K562 (cell line): ENCODE data around the gene CYB5B. TPM values are rescaled to one million over a fixed set of nuclear protein-coding genes. Genes with fewer than 3 reads are reported as not detected.

ENCODE experiments used
- ATAC-seq: fragments of 200-7000 bp; cut with Tn5 transposase; 3 replicates; pipeline ENCODE4 v1.9.1; 2020; ENCODE audit warnings: moderate library complexity
- BruUV-seq: library from RNA; stranded (reverse); fragments of 400-500 nt; replicated peaks from 2 replicates; lab custom pipeline; 2021; lab: Mats Ljungman, UMichigan
- CTCF ChIA-PET: fragments of 300-600 bp; formaldehyde crosslinking; extraction: SDS; loops from one replicate; lab custom pipeline; 2021; ENCODE audit warnings: low intra/inter-chr PET ratio; lab: Yijun Ruan, JAX
- POLR2A ChIA-PET: fragments of 300-600, 350-650 bp; sonication (Branson Sonifier 250); formaldehyde crosslinking; extraction: SDS; loops from one replicate; lab custom pipeline; 2021; ENCODE audit warnings: antibody characterized with exemption, inconsistent platforms; lab: Yijun Ruan, JAX
- DNase-seq, 4 experiments: peaks; one replicate each; pipeline versions ENCODE4 v3.0.0 to v3.0.0-alpha.2; 2011 to 2018; ENCODE audit warnings: low spot score in 3 of 4, mixed read lengths in 3 of 4; ENCODE audit errors: extremely low read depth in 1 of 4
- FAIRE-seq: peaks from 2 replicates; lab custom pipeline; 2011; peaks lifted over from hg19 to GRCh38; lab: Jason Lieb, UNC
- H2AFZ ChIP-seq: 2 replicates; pipeline ENCODE4 v1.6.0; 2011; ENCODE audit warnings: low read depth, low read length, control low read depth, inconsistent platforms
- H3K27ac ChIP-seq: fragments of 200-600 bp; 3 replicates; pipeline ENCODE4 v1.8.0; 2011; ENCODE audit warnings: low read depth, mild to moderate bottlenecking, control low read depth, inconsistent platforms, low read length, moderate library complexity, mixed read lengths; ENCODE audit errors: extremely low read depth
- H3K27me3 ChIP-seq, 2 experiments: fragments of 300-600 bp in 1 of 2; 2 replicates in 1 of 2; 3 replicates in 1 of 2; pipeline versions ENCODE4 v1.6.0 to v1.8.0; 2011; ENCODE audit warnings: inconsistent platforms in 2 of 2, low read length in 2 of 2, mild to moderate bottlenecking in 1 of 2, mixed read lengths in 1 of 2, moderate library complexity in 1 of 2; ENCODE audit not compliant: control insufficient read depth in 2 of 2, insufficient read depth in 2 of 2
- H3K36me3 ChIP-seq: fragments of 300-600 bp; 3 replicates; pipeline ENCODE4 v1.8.0; 2011; ENCODE audit warnings: mild to moderate bottlenecking, low read length, inconsistent platforms; ENCODE audit not compliant: control insufficient read depth, insufficient read depth
- H3K4me1 ChIP-seq, 2 experiments: fragments of 200-600 bp in 1 of 2; replicated peaks in 1 of 2; 2 replicates in 1 of 2; 3 replicates in 1 of 2; pipeline versions ENCODE4 v1.5.1 to v1.8.0; 2011; ENCODE audit warnings: inconsistent platforms in 2 of 2, low read length in 2 of 2, mild to moderate bottlenecking in 1 of 2, mixed read lengths in 1 of 2, moderate library complexity in 1 of 2; ENCODE audit not compliant: control insufficient read depth in 2 of 2, insufficient read depth in 2 of 2
- H3K4me2 ChIP-seq: 2 replicates; pipeline ENCODE4 v1.6.1; 2011; ENCODE audit warnings: low read length, control low read depth, inconsistent platforms, mixed read lengths; ENCODE audit not compliant: insufficient read depth
- H3K4me3 ChIP-seq: fragments of 200-600 bp; sonication (generic), shearing (Covaris generic); 2 replicates; pipeline ENCODE4 v1.5.1; 2016; ENCODE audit warnings: control low read depth, inconsistent platforms
- H3K79me2 ChIP-seq: fragments of 200-600 bp; 3 replicates; pipeline ENCODE4 v1.8.0; 2011; ENCODE audit warnings: low read length, inconsistent platforms; ENCODE audit not compliant: control insufficient read depth, insufficient read depth
- H3K9ac ChIP-seq, 2 experiments: 2 replicates each; pipeline versions ENCODE4 v1.6.0 to v1.6.1; 2011; ENCODE audit warnings: low read depth in 2 of 2, low read length in 2 of 2, control low read depth in 1 of 2, inconsistent platforms in 1 of 2, mild to moderate bottlenecking in 1 of 2, mixed read lengths in 1 of 2; ENCODE audit not compliant: insufficient read depth in 1 of 2
- H3K9me1 ChIP-seq: one replicate; pipeline ENCODE4 v1.6.0; 2011; ENCODE audit warnings: inconsistent platforms, mild to moderate bottlenecking, low read length, moderate library complexity; ENCODE audit not compliant: control insufficient read depth, insufficient read depth
- H3K9me3 ChIP-seq: replicated peaks from 2 replicates; pipeline ENCODE4 v1.5.1; 2011; ENCODE audit warnings: low read depth, low read length, inconsistent platforms; ENCODE audit not compliant: control insufficient read depth, insufficient read depth
- H4K20me1 ChIP-seq: replicated peaks from 2 replicates; pipeline ENCODE4 v1.6.1; 2011; ENCODE audit warnings: low read length, inconsistent platforms, mixed read lengths; ENCODE audit not compliant: control insufficient read depth, insufficient read depth
- ARNT ChIP-seq, 2 experiments: fragments of 450-650 bp; IDR thresholded peaks; 2 replicates each; pipeline ENCODE4 v1.6.1; 2016; ENCODE audit warnings: mild to moderate bottlenecking in 1 of 2
- ATF1 ChIP-seq, 2 experiments: fragments of 450-650 bp in 1 of 2; IDR thresholded peaks; 2 replicates each; pipeline ENCODE4 v1.6.1; 2016; ENCODE audit warnings: missing compliant biosample characterization in 1 of 2, missing genetic modification characterization in 1 of 2
- BCOR ChIP-seq: fragments of 450-650 bp; IDR thresholded peaks from 2 replicates; pipeline ENCODE4 v1.6.1; 2016
- CBFB ChIP-seq: sonication (generic); formaldehyde crosslinking; IDR thresholded peaks from 2 replicates; pipeline ENCODE4 v1.4.0; 2020; ENCODE audit warnings: mild to moderate bottlenecking, missing genetic modification reagents
- GTF2F1 ChIP-seq: IDR thresholded peaks from 2 replicates; pipeline ENCODE4 v1.6.1; 2011; ENCODE audit warnings: low read depth, low read length, improper control_type of control experiment
- NFIX ChIP-seq: fragments of 250-450 bp; sonication (Bioruptor Pico); IDR thresholded peaks from 2 replicates; pipeline ENCODE4 v1.4.0; 2020; ENCODE audit warnings: low read depth, mild to moderate bottlenecking, moderate library complexity
- RBFOX2 ChIP-seq: fragments of 200-400 bp; formaldehyde crosslinking; IDR thresholded peaks from 2 replicates; pipeline ENCODE4 v1.6.1; 2017; ENCODE audit warnings: low read depth, mild to moderate bottlenecking, low read length, moderate library complexity
- SIN3A ChIP-seq, 2 experiments: fragments of 150-350 bp in 1 of 2; IDR thresholded peaks; 2 replicates each; pipeline ENCODE4 v1.6.1; 2011 to 2016; ENCODE audit warnings: borderline replicate concordance in 2 of 2, low read depth in 2 of 2, low read length in 2 of 2, mild to moderate bottlenecking in 2 of 2, moderate library complexity in 2 of 2; ENCODE audit not compliant: control insufficient read depth in 1 of 2
- SREBF1 ChIP-seq: fragments of 150-350 bp; IDR thresholded peaks from 2 replicates; pipeline ENCODE4 v1.6.1; 2014; ENCODE audit warnings: antibody characterized with exemption, low read depth, low read length, borderline replicate concordance
- TAF7 ChIP-seq: fragments of 450-650 bp; IDR thresholded peaks from 2 replicates; pipeline ENCODE4 v1.6.1; 2016; ENCODE audit warnings: missing genetic modification characterization, missing compliant biosample characterization
- XRCC3 ChIP-seq: fragments of 450-650 bp; IDR thresholded peaks from 2 replicates; pipeline ENCODE4 v1.6.1; 2017; ENCODE audit warnings: mild to moderate bottlenecking, moderate library complexity
- WGBS: fragments of 100-300 bp; shearing (Covaris generic); methylation state at CpG from one replicate; pipeline ENCODE4 v1.1.6; 2016; ENCODE audit warnings: low coverage, mixed read lengths; ENCODE audit not compliant: insufficient coverage; ENCODE audit errors: missing lambda C conversion rate; 5-methylcytosine and 5-hydroxymethylcytosine counted together
- in situ Hi-C: fragments of 300-500 bp; cut with MboI; formaldehyde crosslinking; loops from 4 replicates; pipeline ENCODE4 v1.15.0; 2018; ENCODE audit warnings: inconsistent platforms, mixed read lengths
- intact Hi-C: fragments of 100-400 bp; cut with micrococcal nuclease; formaldehyde crosslinking; loops from 2 replicates; pipeline ENCODE4 v1.14.2; 2022
- polyA plus RNA-seq, 8 experiments: library from polyadenylated mRNA; depleted of rRNA in 4 of 8; stranded (reverse) in 5 of 8; unstranded in 3 of 8; fragments of >200 nt; fragmentation: Nextera tagmentation in 2 of 8; fragmentation: Illumina TruSeq in 1 of 8; extraction: Ambion mirVana in 2 of 8; extraction: Trizol in 1 of 8; gene quantifications; 2 replicates each; pipeline versions ENCODE4 v1.2.1 to v1.2.3, GENCODE V29; 2011 to 2014; ENCODE audit warnings: inconsistent platforms in 1 of 8, missing spikeins in 1 of 8
- total RNA-seq, 7 experiments: library from RNA; depleted of rRNA in 6 of 7; stranded (reverse); fragments of >200 nt in 6 of 7; fragmentation: Illumina TruSeq in 2 of 7; extraction: Trizol in 2 of 7; gene quantifications; 2 replicates each; pipeline versions ENCODE4 v1.2.1 to v1.2.3, GENCODE V29; 2011 to 2021; ENCODE audit warnings: low replicate concordance in 1 of 7
- TF ChIP-seq, protein P1 (sequence below): sonication (generic); formaldehyde crosslinking; IDR thresholded peaks from 2 replicates; pipeline ENCODE4 v1.8.0; 2022; ENCODE audit warnings: missing genetic modification reagents, mild to moderate bottlenecking, borderline replicate concordance
- TF ChIP-seq, protein P2 (sequence below): sonication (generic); formaldehyde crosslinking; IDR thresholded peaks from 2 replicates; pipeline ENCODE4 v1.8.0; 2022; ENCODE audit warnings: mild to moderate bottlenecking, low read depth, missing genetic modification reagents
- TF ChIP-seq, protein P3 (sequence below): sonication (generic); formaldehyde crosslinking; IDR thresholded peaks from 2 replicates; pipeline ENCODE4 v1.8.0; 2022; ENCODE audit warnings: mild to moderate bottlenecking, missing genetic modification reagents
- TF ChIP-seq, protein P4 (sequence below): fragments of 250-450 bp; sonication (Bioruptor Pico); IDR thresholded peaks from 2 replicates; pipeline ENCODE4 v1.8.0; 2022; ENCODE audit warnings: inconsistent platforms, mild to moderate bottlenecking, moderate library complexity, borderline replicate concordance

CYB5B gene
- total and polyA plus RNA-seq, 9 of the 15 experiments (the other 6 are each of a cell fraction or from before 2014, with no cell fraction given) = 29.9 to 274 (median 136) TPM

DNA sequence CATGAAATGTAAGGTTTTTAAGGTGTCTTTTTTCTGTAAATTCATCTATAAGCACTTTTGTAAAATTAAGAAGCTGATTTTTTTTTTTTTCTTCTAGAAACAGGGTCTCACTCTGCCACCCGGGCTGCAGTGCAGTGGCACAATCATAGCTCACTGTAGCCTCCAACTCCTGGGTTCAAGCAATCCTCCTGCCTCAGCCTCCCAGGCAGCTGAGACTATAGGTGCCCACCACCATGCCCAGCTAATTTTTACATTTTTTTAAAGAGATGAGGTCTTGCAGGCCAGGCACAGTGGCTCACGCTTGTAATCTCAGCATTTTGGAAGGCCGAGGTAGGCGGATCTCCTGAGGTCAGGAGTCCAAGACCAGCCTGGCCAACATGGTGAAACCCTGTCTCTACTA, 4.5 kb upstream of the CYB5B start:
- Histone ChIP-seq H3K27me3 (no peaks in the 10 kb centered on the region), H3K36me3 (no peaks in the 10 kb centered on the region), H3K9me1 (no peaks in the 10 kb centered on the region), H3K4me2 (no peak overlapping the region), H3K9ac (no peak overlapping the region), H3K9me3 (no peaks in the 10 kb centered on the region; the same call in 1 of the 2 replicates), H3K27ac (no peak overlapping the region), H3K4me1 (peaks cover 0 to 7% of the 10 kb centered on the region in 2 experiments; a peak in 3 of 5 replicates), H4K20me1 (no peaks in the 10 kb centered on the region), H3K4me3 (no peak overlapping the region), H2AFZ (no peak overlapping the region), H3K79me2 (peaks cover 9% of the 10 kb centered on the region)
- POLR2A ChIA-PET = interaction anchor here (0.8 to 1.5 kb wide), 4 partner anchors 10 to 20 kb away, joined by 3 to 5 read pairs (median 3); no protein-coding TSS in a partner anchor
- in situ Hi-C loops = no loop called here
- CTCF ChIA-PET = no interaction called here
- ATAC-seq (no peak), FAIRE-seq (no peak), DNase-seq (no peak)
- intact Hi-C loops = no loop called here
- TF ChIP-seq, protein P1, sequence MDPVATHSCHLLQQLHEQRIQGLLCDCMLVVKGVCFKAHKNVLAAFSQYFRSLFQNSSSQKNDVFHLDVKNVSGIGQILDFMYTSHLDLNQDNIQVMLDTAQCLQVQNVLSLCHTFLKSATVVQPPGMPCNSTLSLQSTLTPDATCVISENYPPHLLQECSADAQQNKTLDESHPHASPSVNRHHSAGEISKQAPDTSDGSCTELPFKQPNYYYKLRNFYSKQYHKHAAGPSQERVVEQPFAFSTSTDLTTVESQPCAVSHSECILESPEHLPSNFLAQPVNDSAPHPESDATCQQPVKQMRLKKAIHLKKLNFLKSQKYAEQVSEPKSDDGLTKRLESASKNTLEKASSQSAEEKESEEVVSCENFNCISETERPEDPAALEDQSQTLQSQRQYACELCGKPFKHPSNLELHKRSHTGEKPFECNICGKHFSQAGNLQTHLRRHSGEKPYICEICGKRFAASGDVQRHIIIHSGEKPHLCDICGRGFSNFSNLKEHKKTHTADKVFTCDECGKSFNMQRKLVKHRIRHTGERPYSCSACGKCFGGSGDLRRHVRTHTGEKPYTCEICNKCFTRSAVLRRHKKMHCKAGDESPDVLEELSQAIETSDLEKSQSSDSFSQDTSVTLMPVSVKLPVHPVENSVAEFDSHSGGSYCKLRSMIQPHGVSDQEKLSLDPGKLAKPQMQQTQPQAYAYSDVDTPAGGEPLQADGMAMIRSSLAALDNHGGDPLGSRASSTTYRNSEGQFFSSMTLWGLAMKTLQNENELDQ (CRISPR knock-in tag) = no peak
- no peak for TF ChIP-seq RBFOX2
- no peak for TF ChIP-seq XRCC3
- TF ChIP-seq SIN3A (IDR thresholded peaks at IDR 0.05; ENCODE audit: borderline replicate concordance in 2 of 2, control insufficient read depth in 1 of 2, low read depth in 2 of 2, low read length in 2 of 2) = no peak
- TF ChIP-seq, protein P2, sequence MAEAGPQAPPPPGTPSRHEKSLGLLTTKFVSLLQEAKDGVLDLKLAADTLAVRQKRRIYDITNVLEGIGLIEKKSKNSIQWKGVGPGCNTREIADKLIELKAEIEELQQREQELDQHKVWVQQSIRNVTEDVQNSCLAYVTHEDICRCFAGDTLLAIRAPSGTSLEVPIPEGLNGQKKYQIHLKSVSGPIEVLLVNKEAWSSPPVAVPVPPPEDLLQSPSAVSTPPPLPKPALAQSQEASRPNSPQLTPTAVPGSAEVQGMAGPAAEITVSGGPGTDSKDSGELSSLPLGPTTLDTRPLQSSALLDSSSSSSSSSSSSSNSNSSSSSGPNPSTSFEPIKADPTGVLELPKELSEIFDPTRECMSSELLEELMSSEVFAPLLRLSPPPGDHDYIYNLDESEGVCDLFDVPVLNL (CRISPR knock-in tag) = no peak
- TF ChIP-seq, protein P3, sequence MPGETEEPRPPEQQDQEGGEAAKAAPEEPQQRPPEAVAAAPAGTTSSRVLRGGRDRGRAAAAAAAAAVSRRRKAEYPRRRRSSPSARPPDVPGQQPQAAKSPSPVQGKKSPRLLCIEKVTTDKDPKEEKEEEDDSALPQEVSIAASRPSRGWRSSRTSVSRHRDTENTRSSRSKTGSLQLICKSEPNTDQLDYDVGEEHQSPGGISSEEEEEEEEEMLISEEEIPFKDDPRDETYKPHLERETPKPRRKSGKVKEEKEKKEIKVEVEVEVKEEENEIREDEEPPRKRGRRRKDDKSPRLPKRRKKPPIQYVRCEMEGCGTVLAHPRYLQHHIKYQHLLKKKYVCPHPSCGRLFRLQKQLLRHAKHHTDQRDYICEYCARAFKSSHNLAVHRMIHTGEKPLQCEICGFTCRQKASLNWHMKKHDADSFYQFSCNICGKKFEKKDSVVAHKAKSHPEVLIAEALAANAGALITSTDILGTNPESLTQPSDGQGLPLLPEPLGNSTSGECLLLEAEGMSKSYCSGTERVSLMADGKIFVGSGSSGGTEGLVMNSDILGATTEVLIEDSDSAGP = no peak
- TF ChIP-seq ARNT (IDR thresholded peaks at IDR 0.05) = no peak
- TF ChIP-seq TAF7 (tag) = no peak
- TF ChIP-seq BCOR = no peak
- no peak for TF ChIP-seq GTF2F1
- TF ChIP-seq ATF1 (CRISPR knock-in tag; IDR thresholded peaks at IDR 0.05) = no peak
- TF ChIP-seq ATF1 (tag; IDR thresholded peaks at IDR 0.05) = no peak
- TF ChIP-seq SREBF1 = no peak
- TF ChIP-seq, protein P4, sequence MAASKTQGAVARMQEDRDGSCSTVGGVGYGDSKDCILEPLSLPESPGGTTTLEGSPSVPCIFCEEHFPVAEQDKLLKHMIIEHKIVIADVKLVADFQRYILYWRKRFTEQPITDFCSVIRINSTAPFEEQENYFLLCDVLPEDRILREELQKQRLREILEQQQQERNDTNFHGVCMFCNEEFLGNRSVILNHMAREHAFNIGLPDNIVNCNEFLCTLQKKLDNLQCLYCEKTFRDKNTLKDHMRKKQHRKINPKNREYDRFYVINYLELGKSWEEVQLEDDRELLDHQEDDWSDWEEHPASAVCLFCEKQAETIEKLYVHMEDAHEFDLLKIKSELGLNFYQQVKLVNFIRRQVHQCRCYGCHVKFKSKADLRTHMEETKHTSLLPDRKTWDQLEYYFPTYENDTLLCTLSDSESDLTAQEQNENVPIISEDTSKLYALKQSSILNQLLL = no peak
- TF ChIP-seq NFIX (CRISPR knock-in tag) = no peak
- no peak for TF ChIP-seq CBFB (CRISPR knock-in tag)
- no TSS peak for BruUV-seq
- 59% methylated on average over 4 of the region's 4 CpGs for WGBS
